ENCODE results near the gene ZFP69.

- TF ChIP-seq CTCF (IDR thresholded peaks at IDR 0.05) (no peak), EP300 (IDR thresholded peaks at IDR 0.05) (no peak), POLR2A (IDR thresholded peaks at IDR 0.05) (no peak)
Observed at GRCh38 chr1:40508375-40509341, 31.6 kb downstream of the ZFP69 start, which contains the start of gene EXO5.
